ENCODE data around the gene DSG3. TPM values are rescaled to one million over a fixed set of nuclear protein-coding genes. Genes with fewer than 3 reads are reported as not detected.
A peak's percentile ranks its signal among the peaks of the same experiment; 100 is the strongest.

DSG3 gene
- total and polyA plus RNA-seq, 11 donors = 0.01 to 0.07 TPM; not detected in 9

GRCh38 chr18:31426021-31426420, 21.5 kb upstream of the DSG3 start:
- DNase-seq = no peak
- intact Hi-C loops (cut with DNase I) = loop anchor here in 1 of 10 donors (10.0 kb wide), 2 partner anchors 79 to 161 kb away; no protein-coding TSS in a partner anchor
- TF ChIP-seq POLR2A (IDR thresholded peaks at IDR 0.05) (no peak), CTCF (IDR thresholded peaks at IDR 0.05) (no peak)
- H3K9me3 ChIP-seq = peaks cover 0 to 2% (median 0%) of the 10 kb centered on the region in 12 donors
- no peak for ATAC-seq
- H3K36me3 ChIP-seq = no peaks in the 10 kb centered on the region
- WGBS, 4 donors = 48 to 68% (median 53%) methylated on average over 2 of the region's 2 CpGs
- no peaks in the 10 kb centered on the region for H3K4me1 ChIP-seq
- no peaks in the 10 kb centered on the region for H3K27me3 ChIP-seq
- H3K27ac ChIP-seq = no peak overlapping the region
- H3K4me3 ChIP-seq = no peak overlapping the region

GRCh38 chr18:31426871-31427406, 20.6 kb upstream of the DSG3 start:
- no peak overlapping the region for H3K4me3 ChIP-seq
- H3K9me3 ChIP-seq = peaks cover 0 to 10% (median 0%) of the 10 kb centered on the region in 12 donors
- no peak for DNase-seq
- intact Hi-C loops (cut with DNase I) = loop anchor here in 1 of 10 donors (10.0 kb wide), 2 partner anchors 78 to 162 kb away; no protein-coding TSS in a partner anchor
- 62 to 72% (median 68%) methylated on average over 5 of the region's 5 CpGs for WGBS, 4 donors
- ATAC-seq = no peak
- H3K27ac ChIP-seq = no peak overlapping the region
- no peak for TF ChIP-seq CTCF (IDR thresholded peaks at IDR 0.05)
- TF ChIP-seq POLR2A (IDR thresholded peaks at IDR 0.05) = no peak
- no peaks in the 10 kb centered on the region for H3K36me3 ChIP-seq
- no peaks in the 10 kb centered on the region for H3K4me1 ChIP-seq
- H3K27me3 ChIP-seq = no peaks in the 10 kb centered on the region

GRCh38 chr18:31428211-31428610, 19.3 kb upstream of the DSG3 start:
- Histone ChIP-seq H3K36me3 (no peaks in the 10 kb centered on the region), H3K27ac (no peak overlapping the region), H3K9me3 (peaks cover 0 to 22% (median 2%) of the 10 kb centered on the region in 12 donors), H3K27me3 (no peaks in the 10 kb centered on the region), H3K4me3 (no peak overlapping the region), H3K4me1 (no peaks in the 10 kb centered on the region)
- no peak for ATAC-seq
- no peak for DNase-seq
- intact Hi-C loops (cut with DNase I) = loop anchor here in 1 of 10 donors (10.0 kb wide), 2 partner anchors 77 to 163 kb away; no protein-coding TSS in a partner anchor
- WGBS, 4 donors = 96 to 100% (median 98%) methylated on average over 1 of the region's 1 CpG
- TF ChIP-seq POLR2A (IDR thresholded peaks at IDR 0.05) (no peak), CTCF (IDR thresholded peaks at IDR 0.05) (no peak)

GRCh38 chr18:31429623-31430022, 17.9 kb upstream of the DSG3 start:
- no peaks in the 10 kb centered on the region for H3K27me3 ChIP-seq
- no peak overlapping the region for H3K4me3 ChIP-seq
- DNase-seq (no peak), ATAC-seq (peak in 2 of 4 donors; percentile 20 to 51)
- H3K4me1 ChIP-seq = no peaks in the 10 kb centered on the region
- H3K9me3 ChIP-seq = peaks cover 0 to 23% (median 2%) of the 10 kb centered on the region in 12 donors
- intact Hi-C loops (cut with DNase I) = loop anchor here in 2 of 10 donors (10.0 kb wide), 4 partner anchors 45 to 165 kb away; no protein-coding TSS in a partner anchor
- no peak overlapping the region for H3K27ac ChIP-seq
- no peaks in the 10 kb centered on the region for H3K36me3 ChIP-seq
- 47 to 60% (median 50%) methylated on average over 2 of the region's 2 CpGs for WGBS, 4 donors
- TF ChIP-seq POLR2A (IDR thresholded peaks at IDR 0.05) (no peak), CTCF (IDR thresholded peaks at IDR 0.05) (no peak)
